ENCODE data around the gene KDM4B. TPM values are rescaled to one million over a fixed set of nuclear protein-coding genes. Genes with fewer than 3 reads are reported as not detected.

Gene KDM4B
- total RNA-seq, 1 experiment from 2014 or later, result 35.9 TPM

DNA sequence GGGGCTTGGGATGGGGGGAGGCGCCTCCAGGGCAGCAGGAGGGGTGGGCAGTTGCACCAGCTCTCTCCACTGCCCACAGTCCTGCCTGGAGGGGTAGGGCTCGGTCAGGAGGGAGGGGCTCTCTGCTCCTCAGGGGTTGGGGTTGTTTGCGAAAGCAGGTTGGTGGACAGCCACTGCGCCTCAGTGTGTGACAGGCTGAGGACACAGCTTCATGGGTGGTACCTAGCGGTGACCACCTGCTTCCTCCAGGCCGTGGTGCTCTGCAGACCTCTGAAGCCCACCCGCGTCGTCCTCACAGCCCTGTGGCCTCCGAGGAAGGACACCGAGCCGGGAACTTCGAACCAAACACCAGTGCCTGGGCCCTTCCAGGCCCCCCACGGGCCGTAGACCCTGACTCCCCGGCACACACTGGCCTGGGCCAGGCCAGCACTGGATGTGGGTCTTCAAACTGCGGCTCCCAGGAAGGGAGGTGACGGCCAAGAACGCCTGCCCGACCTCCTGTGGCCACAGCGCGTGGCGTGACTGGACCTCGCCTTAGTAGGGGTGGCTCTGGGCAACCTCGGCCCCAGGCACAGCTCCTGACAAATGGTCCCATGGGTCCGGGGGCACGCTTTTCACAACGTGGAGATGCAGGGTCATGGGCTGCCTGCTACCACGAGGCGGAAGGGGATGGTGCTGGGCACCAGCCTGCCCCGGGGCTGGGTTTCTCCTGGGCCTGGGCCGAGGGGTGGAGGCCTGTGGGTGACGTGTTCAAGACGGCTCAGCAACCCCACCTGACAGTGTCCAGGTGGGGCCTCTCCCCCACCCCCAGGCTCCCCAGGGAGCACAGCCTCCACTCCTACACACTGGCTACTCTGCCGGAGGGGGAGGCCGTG, 173.2 kb downstream of the KDM4B start:
- ChIA-PET RAD21 (ENCODE audit: low non-redundant PET in 1 of 2, low total read pairs in 2 of 2, uncharacterized antibody in 2 of 2, unreplicated experiment in 2 of 2) (no interaction called here), CTCF (no interaction called here), POLR2A (no interaction called here)
- Histone ChIP-seq H3K4me3 (replicated peaks in 1 of 2; ENCODE audit: low read depth in 1 of 2, low read length in 2 of 2) (no peak overlapping the region), H3K36me3 (ENCODE audit: control insufficient read depth in 1 of 2, insufficient read depth in 2 of 2, low read length in 2 of 2) (no peaks in the 10 kb centered on the region; a peak in 2 of 4 replicates), H3K4me1 (ENCODE audit: control insufficient read depth in 1 of 2, insufficient read depth in 2 of 2, low read length in 2 of 2) (peaks cover 0 to 9% of the 10 kb centered on the region in 2 experiments; a peak in 3 of 4 replicates), H3K27me3 (ENCODE audit: insufficient read depth, low read length) (no peaks in the 10 kb centered on the region), H3K27ac (ENCODE audit: low read depth, low read length) (no peak overlapping the region), H3K9ac (ENCODE audit: low read length) (no peak overlapping the region), H3K9me3 (ENCODE audit: control insufficient read depth in 1 of 2, insufficient read depth in 1 of 2, low read depth in 1 of 2, low read length in 2 of 2) (no peaks in the 10 kb centered on the region), H3K9me2 (ENCODE audit: insufficient read depth) (no peaks in the 10 kb centered on the region), H3K79me2 (ENCODE audit: insufficient read depth, low read length) (no peaks in the 10 kb centered on the region), H4K20me1 (ENCODE audit: insufficient read depth) (no peaks in the 10 kb centered on the region), H2AFZ (ENCODE audit: low read depth, low read length, poor library complexity, severe bottlenecking) (no peak overlapping the region), H3K4me2 (ENCODE audit: low read length) (no peak overlapping the region)
- ATAC-seq, result no peak
- no TSS peak for BruUV-seq (replicated peaks)
- intact Hi-C loops (cut with micrococcal nuclease), result no loop called here
- TF ChIP-seq JUND (IDR thresholded peaks at IDR 0.05) (no peak), ZNF274 (IDR thresholded peaks at IDR 0.05; ENCODE audit: low read depth, low read length) (no peak), POLR2AphosphoS5 (IDR thresholded peaks at IDR 0.05; ENCODE audit: low read depth, low read length) (no peak), ZFX (IDR thresholded peaks at IDR 0.05) (no peak)
- TF ChIP-seq, protein P1, sequence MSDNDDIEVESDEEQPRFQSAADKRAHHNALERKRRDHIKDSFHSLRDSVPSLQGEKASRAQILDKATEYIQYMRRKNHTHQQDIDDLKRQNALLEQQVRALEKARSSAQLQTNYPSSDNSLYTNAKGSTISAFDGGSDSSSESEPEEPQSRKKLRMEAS (IDR thresholded peaks at IDR 0.05), result no peak
- TF ChIP-seq, protein P2, sequence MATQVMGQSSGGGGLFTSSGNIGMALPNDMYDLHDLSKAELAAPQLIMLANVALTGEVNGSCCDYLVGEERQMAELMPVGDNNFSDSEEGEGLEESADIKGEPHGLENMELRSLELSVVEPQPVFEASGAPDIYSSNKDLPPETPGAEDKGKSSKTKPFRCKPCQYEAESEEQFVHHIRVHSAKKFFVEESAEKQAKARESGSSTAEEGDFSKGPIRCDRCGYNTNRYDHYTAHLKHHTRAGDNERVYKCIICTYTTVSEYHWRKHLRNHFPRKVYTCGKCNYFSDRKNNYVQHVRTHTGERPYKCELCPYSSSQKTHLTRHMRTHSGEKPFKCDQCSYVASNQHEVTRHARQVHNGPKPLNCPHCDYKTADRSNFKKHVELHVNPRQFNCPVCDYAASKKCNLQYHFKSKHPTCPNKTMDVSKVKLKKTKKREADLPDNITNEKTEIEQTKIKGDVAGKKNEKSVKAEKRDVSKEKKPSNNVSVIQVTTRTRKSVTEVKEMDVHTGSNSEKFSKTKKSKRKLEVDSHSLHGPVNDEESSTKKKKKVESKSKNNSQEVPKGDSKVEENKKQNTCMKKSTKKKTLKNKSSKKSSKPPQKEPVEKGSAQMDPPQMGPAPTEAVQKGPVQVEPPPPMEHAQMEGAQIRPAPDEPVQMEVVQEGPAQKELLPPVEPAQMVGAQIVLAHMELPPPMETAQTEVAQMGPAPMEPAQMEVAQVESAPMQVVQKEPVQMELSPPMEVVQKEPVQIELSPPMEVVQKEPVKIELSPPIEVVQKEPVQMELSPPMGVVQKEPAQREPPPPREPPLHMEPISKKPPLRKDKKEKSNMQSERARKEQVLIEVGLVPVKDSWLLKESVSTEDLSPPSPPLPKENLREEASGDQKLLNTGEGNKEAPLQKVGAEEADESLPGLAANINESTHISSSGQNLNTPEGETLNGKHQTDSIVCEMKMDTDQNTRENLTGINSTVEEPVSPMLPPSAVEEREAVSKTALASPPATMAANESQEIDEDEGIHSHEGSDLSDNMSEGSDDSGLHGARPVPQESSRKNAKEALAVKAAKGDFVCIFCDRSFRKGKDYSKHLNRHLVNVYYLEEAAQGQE (IDR thresholded peaks at IDR 0.05; ENCODE audit: low read depth), result no peak
- no peak for DNase-seq (ENCODE audit: low read depth, low spot score)

Measured in HCT116 (cell line).